Smooth muscle cell (in vitro differentiated cells): ENCODE data around the gene MYO1A. TPM values are rescaled to one million over a fixed set of nuclear protein-coding genes. Genes with fewer than 3 reads are reported as not detected.
A peak's percentile ranks its signal among the peaks of the same experiment; 100 is the strongest.

ENCODE experiments used
- DNase-seq: peaks from one replicate; lab custom pipeline; 2025; ENCODE audit not compliant: unreplicated experiment; lab: John Stamatoyannopoulos, UW
- H2AFZ ChIP-seq: fragments of 200-600 bp; sonication (generic); 2 replicates; pipeline ENCODE4 v1.6.0; 2016; ENCODE audit warnings: antibody characterized with exemption, low read depth, mild to moderate bottlenecking
- H3F3A ChIP-seq: fragments of 200-600 bp; sonication (generic); 2 replicates; pipeline ENCODE4 v1.6.0; 2017; ENCODE audit warnings: antibody characterized with exemption, low read depth
- H3K27ac ChIP-seq: fragments of 200-600 bp; sonication (generic); 2 replicates; pipeline ENCODE4 v1.5.1; 2016; ENCODE audit warnings: low read depth, mild to moderate bottlenecking
- H3K27me3 ChIP-seq: fragments of 200-600 bp; sonication (generic); 2 replicates; pipeline ENCODE4 v1.6.1; 2016; ENCODE audit warnings: low read depth, mild to moderate bottlenecking
- H3K36me3 ChIP-seq: fragments of 200-600 bp; sonication (generic); 2 replicates; pipeline ENCODE4 v1.5.1; 2016; ENCODE audit warnings: low read depth
- H3K4me1 ChIP-seq: fragments of 200-600 bp; sonication (generic); 2 replicates; pipeline ENCODE4 v1.5.1; 2016; ENCODE audit warnings: low read depth
- H3K4me2 ChIP-seq: fragments of 200-600 bp; sonication (generic); 2 replicates; pipeline ENCODE4 v1.6.0; 2016; ENCODE audit warnings: mild to moderate bottlenecking
- H3K4me3 ChIP-seq: fragments of 200-600 bp; sonication (generic); 2 replicates; pipeline ENCODE4 v1.5.1; 2016; ENCODE audit warnings: mild to moderate bottlenecking
- H3K79me2 ChIP-seq: fragments of 200-600 bp; sonication (generic); 2 replicates; pipeline ENCODE4 v1.6.0; 2016; ENCODE audit warnings: low read depth, mild to moderate bottlenecking
- H3K9ac ChIP-seq: fragments of 200-600 bp; sonication (generic); 2 replicates; pipeline ENCODE4 v1.6.0; 2016; ENCODE audit warnings: low read depth
- H3K9me3 ChIP-seq: fragments of 200-600 bp; sonication (generic); replicated peaks from 2 replicates; pipeline ENCODE4 v1.5.1; 2016; ENCODE audit warnings: low read depth
- H4K20me1 ChIP-seq: fragments of 200-600 bp; sonication (generic); 2 replicates; pipeline ENCODE4 v1.6.0; 2016; ENCODE audit warnings: low read depth
- WGBS: methylation state at CpG from one replicate; pipeline ENCODE4 v1.1.7; 2016; ENCODE audit warnings: low lambda C conversion rate; 5-methylcytosine and 5-hydroxymethylcytosine counted together
- polyA plus RNA-seq: library from polyadenylated mRNA; unstranded; fragments of >200 nt; fragmentation: Nextera tagmentation; extraction: Ambion mirVana; gene quantifications from 2 replicates; pipeline ENCODE4 v1.2.1, GENCODE V29; 2016
- total RNA-seq: library from RNA; depleted of rRNA; stranded (reverse); fragments of >200 nt; gene quantifications from 2 replicates; pipeline ENCODE4 v1.2.3, GENCODE V29; 2014
- TF ChIP-seq, protein P1 (sequence below): fragments of 200-600 bp; sonication (generic); IDR thresholded peaks from 2 replicates; pipeline ENCODE4 v1.5.1; 2017; ENCODE audit warnings: borderline replicate concordance, mild to moderate bottlenecking, antibody characterized with exemption; ENCODE audit not compliant: insufficient read depth, poor library complexity, severe bottlenecking

Gene MYO1A
- total and polyA plus RNA-seq, 2 experiments from 2014 or later, result not detected

GRCh38 chr12:57090490-57090889 lies 40.6 kb upstream of the MYO1A start:
- Histone ChIP-seq H3K27ac (peak overlapping the region; percentile 100), H3K79me2 (peaks cover 41% of the 10 kb centered on the region), H3K4me1 (peaks cover 43% of the 10 kb centered on the region), H3K4me3 (peak overlapping the region; percentile 89), H4K20me1 (peaks cover 53% of the 10 kb centered on the region), H3K4me2 (peak overlapping the region; percentile 92), H2AFZ (no peak overlapping the region), H3K27me3 (no peaks in the 10 kb centered on the region), H3F3A (peaks cover 41% of the 10 kb centered on the region), H3K9me3 (no peaks in the 10 kb centered on the region), H3K36me3 (no peaks in the 10 kb centered on the region), H3K9ac (peak overlapping the region; percentile 96)
- TF ChIP-seq, protein P1, sequence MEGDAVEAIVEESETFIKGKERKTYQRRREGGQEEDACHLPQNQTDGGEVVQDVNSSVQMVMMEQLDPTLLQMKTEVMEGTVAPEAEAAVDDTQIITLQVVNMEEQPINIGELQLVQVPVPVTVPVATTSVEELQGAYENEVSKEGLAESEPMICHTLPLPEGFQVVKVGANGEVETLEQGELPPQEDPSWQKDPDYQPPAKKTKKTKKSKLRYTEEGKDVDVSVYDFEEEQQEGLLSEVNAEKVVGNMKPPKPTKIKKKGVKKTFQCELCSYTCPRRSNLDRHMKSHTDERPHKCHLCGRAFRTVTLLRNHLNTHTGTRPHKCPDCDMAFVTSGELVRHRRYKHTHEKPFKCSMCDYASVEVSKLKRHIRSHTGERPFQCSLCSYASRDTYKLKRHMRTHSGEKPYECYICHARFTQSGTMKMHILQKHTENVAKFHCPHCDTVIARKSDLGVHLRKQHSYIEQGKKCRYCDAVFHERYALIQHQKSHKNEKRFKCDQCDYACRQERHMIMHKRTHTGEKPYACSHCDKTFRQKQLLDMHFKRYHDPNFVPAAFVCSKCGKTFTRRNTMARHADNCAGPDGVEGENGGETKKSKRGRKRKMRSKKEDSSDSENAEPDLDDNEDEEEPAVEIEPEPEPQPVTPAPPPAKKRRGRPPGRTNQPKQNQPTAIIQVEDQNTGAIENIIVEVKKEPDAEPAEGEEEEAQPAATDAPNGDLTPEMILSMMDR, result no peak
- WGBS, result 27% methylated on average over 6 of the region's 6 CpGs
- DNase-seq, result no peak

GRCh38 chr12:57089271-57090245 lies 39.6 kb upstream of the MYO1A start:
- peaks cover 38% of the 10 kb centered on the region for H3F3A ChIP-seq
- H3K27ac ChIP-seq, result peak overlapping the region; percentile 100
- H4K20me1 ChIP-seq, result peaks cover 46% of the 10 kb centered on the region
- H3K9me3 ChIP-seq, result no peaks in the 10 kb centered on the region
- peak overlapping the region; percentile 89 for H3K4me3 ChIP-seq
- under 1% methylated on average over 36 of the region's 45 CpGs for WGBS
- peak overlapping the region; percentile 92 for H3K4me2 ChIP-seq
- H3K9ac ChIP-seq, result peak overlapping the region; percentile 96
- no peak for DNase-seq
- no peaks in the 10 kb centered on the region for H3K27me3 ChIP-seq
- H3K79me2 ChIP-seq, result peaks cover 41% of the 10 kb centered on the region
- no peak overlapping the region for H2AFZ ChIP-seq
- H3K4me1 ChIP-seq, result peaks cover 42% of the 10 kb centered on the region
- H3K36me3 ChIP-seq, result no peaks in the 10 kb centered on the region
- TF ChIP-seq, protein P1, result no peak

DNA sequence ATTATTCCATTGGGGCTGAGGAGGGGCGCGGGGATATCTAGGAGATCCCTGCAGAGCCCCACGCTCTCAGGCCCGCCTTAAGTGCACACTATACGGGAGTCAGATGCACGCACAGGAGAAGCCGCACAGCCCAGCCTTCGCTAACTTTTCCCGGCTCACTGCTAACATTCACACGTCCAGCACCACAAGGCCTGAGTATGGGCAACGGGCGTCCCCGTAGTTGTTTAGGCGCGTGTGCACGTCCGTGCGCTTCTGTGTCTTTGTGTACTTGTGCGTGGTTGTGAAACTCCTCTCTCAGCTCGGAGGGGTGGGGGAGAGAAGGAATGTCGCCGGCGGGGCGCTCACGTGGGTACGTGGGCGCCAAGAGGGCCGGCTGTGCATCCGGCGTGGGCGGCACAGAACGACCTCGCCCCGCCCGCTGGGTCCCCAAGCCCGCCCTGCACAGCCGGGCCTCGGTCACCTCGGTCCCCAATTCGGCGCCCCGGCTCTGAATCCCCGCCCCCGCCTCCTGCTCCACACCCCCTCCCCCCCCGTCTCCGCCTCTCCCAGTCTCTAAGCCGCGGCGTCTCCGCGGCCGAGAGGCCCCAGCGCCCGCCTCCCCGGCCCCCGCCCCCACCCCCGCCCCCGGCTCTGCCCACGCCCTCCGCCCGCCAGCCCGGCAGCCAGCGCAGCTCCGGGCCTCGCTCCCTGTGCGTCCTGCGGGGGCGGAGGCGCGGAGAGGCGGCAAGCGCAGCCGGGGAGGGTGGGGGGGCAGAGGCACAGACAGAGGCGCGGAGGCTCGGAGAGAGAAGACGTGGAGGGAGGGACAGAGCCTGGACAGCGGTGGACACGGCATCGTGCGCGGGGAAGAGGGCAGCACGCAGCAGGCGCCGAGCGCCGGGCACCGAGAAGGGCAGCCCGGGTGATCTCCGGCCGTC lies 38.7 kb upstream of the MYO1A start, which contains the start of gene NAB2:
TSS of gene NAB2 (plus strand) at position 761 of the 917 bp plus-strand sequence. CDS start 158 bp downstream, outside the sequence.
- Histone ChIP-seq H2AFZ (no peak within 1 kb of the TSS), H3K27me3 (no peaks in the 10 kb centered on the region), H3K4me1 (peaks cover 33% of the 10 kb centered on the region), H3K36me3 (no peaks in the 10 kb centered on the region), H4K20me1 (peaks cover 39% of the 10 kb centered on the region), H3K9me3 (no peaks in the 10 kb centered on the region), H3F3A (peaks cover 36% of the 10 kb centered on the region), H3K4me3 (peak within 1 kb of the TSS; percentile 89), H3K4me2 (peak within 1 kb of the TSS; percentile 92), H3K9ac (peak within 1 kb of the TSS; percentile 96), H3K79me2 (peaks cover 41% of the 10 kb centered on the region), H3K27ac (peak within 1 kb of the TSS; percentile 100)
- DNase-seq, result peak; percentile 88
- TF ChIP-seq, protein P1, result no peak
- under 1% methylated on average over 44 of the region's 91 CpGs for WGBS
